Transverse colon (tissue), 4 donors: ENCODE data around the gene RASAL2. TPM values are rescaled to one million over a fixed set of nuclear protein-coding genes. Genes with fewer than 3 reads are reported as not detected.

Experiments used
- DNase-seq: peaks from one replicate; pipeline ENCODE4 v3.0.0-alpha.2; 2019
- H3K27ac ChIP-seq, 4 donors: fragments of 200-600 bp; sonication (generic); 2 replicates each; pipeline ENCODE4 v1.5.1; 2016 to 2018; ENCODE audit warnings: inconsistent platforms in 4 of 4
- H3K27me3 ChIP-seq: fragments of 200-600 bp; sonication (generic); 2 replicates; pipeline ENCODE4 v1.5.1; 2017; ENCODE audit warnings: inconsistent platforms
- H3K36me3 ChIP-seq, 4 donors: fragments of 200-600 bp; sonication (generic); 2 replicates each; pipeline ENCODE4 v1.5.1; 2017 to 2019; ENCODE audit warnings: inconsistent platforms in 4 of 4
- H3K4me1 ChIP-seq, 4 donors: fragments of 200-600 bp; sonication (generic); 2 replicates each; pipeline ENCODE4 v1.5.1; 2017 to 2020; ENCODE audit warnings: inconsistent platforms in 4 of 4
- H3K4me3 ChIP-seq, 4 donors: fragments of 200-600 bp; sonication (generic); 1 replicate in 1 of 4; 2 replicates in 3 of 4; pipeline versions ENCODE4 v1.5.1 to v1.6.1; 2017 to 2019; ENCODE audit warnings: inconsistent platforms in 4 of 4
- H3K9me3 ChIP-seq, 2 donors: fragments of 200-600 bp; sonication (generic); 2 replicates each; pipeline ENCODE4 v1.5.1; 2017 to 2019; ENCODE audit warnings: inconsistent platforms in 2 of 2
- CTCF ChIP-seq, 5 experiments: fragments of 200-600 bp in 3 of 5; fragments of 450-650 bp in 2 of 5; sonication (generic) in 3 of 5; IDR thresholded peaks; 1 replicate in 2 of 5; 2 replicates in 3 of 5; pipeline ENCODE4 v1.5.1; 2016 to 2017; ENCODE audit warnings: antibody characterized with exemption in 5 of 5, inconsistent platforms in 3 of 5, mild to moderate bottlenecking in 2 of 5, moderate library complexity in 1 of 5
- EP300 ChIP-seq: sonication (generic); formaldehyde crosslinking; IDR thresholded peaks from one replicate; pipeline ENCODE4 v1.6.1; 2017; ENCODE audit warnings: antibody characterized with exemption, low read depth
- POLR2A ChIP-seq: fragments of 450-650 bp; IDR thresholded peaks from one replicate; pipeline ENCODE4 v1.6.1; 2016; ENCODE audit warnings: antibody characterized with exemption, mild to moderate bottlenecking, moderate library complexity
- POLR2AphosphoS5 ChIP-seq, 3 donors: sonication (generic); formaldehyde crosslinking; IDR thresholded peaks; one replicate each; pipeline ENCODE4 v1.6.1; 2016; ENCODE audit warnings: antibody characterized with exemption in 3 of 3
- WGBS, 2 donors: methylation state at CpG; one replicate each; pipeline ENCODE4 v1.1.5; 2018; ENCODE audit warnings: low coverage in 1 of 2; 5-methylcytosine and 5-hydroxymethylcytosine counted together
- in situ Hi-C, 4 donors: fragments of 200-750 bp; cut with MboI; loops; one replicate each; pipeline versions ENCODE4 v1.15.0 to v1.15.1; 2017; ENCODE audit warnings: low sequenced_read_pairs in 3 of 4, low pct_ligation_motif_present in 1 of 4, low pct_unique_long_range_greater_than_20kb in 1 of 4
- intact Hi-C: fragments of 100-400 bp; cut with DNase I; formaldehyde crosslinking; loops from one replicate; pipeline ENCODE4 v1.15.1; 2023; ENCODE audit warnings: low total_unique reads
- total RNA-seq, 4 donors: library from RNA; depleted of rRNA; stranded (reverse); fragments of >200 nt; gene quantifications; one replicate each; pipeline ENCODE4 v1.1.0, GENCODE V29; 2016

RASAL2 gene
- total RNA-seq, result 10 to 100 TPM; 13.1 to 26.1 (median 19.8) TPM

GRCh38 chr1:178093951-178094738 lies at the start of gene RASAL2:
TSS of gene RASAL2 (plus strand) at chr1:178094104. CDS start at chr1:178094493, 389 bp downstream.
- in situ Hi-C loops, result no loop called here
- Histone ChIP-seq H3K9me3 (no peaks in the 10 kb centered on the region), H3K4me3 (peak within 1 kb of the TSS; percentile 80 to 95 (median 88)), H3K27me3 (no peaks in the 10 kb centered on the region), H3K4me1 (peaks cover 10 to 44% (median 26%) of the 10 kb centered on the region in 4 donors), H3K27ac (peak within 1 kb of the TSS; percentile 91 to 96 (median 94)), H3K36me3 (no peaks in the 10 kb centered on the region)
- intact Hi-C loops, result loop anchor here (5.0 kb wide), 1 partner anchor 62 kb away; no protein-coding TSS in a partner anchor
- WGBS, 2 donors, result 0 to 4% methylated on average over 25 to 47 of the region's 82 CpGs
- peak; percentile 66 for DNase-seq
- TF ChIP-seq POLR2AphosphoS5 (IDR thresholded peaks at IDR 0.05), result peak in 2 of 3 donors; percentile 32 to 39
- peak; percentile 44 for TF ChIP-seq POLR2A
- no peak for TF ChIP-seq EP300
- peak in 2 of 5 experiments; percentile 4 to 39 for TF ChIP-seq CTCF (IDR thresholded peaks at IDR 0.05)

- Histone ChIP-seq H3K9me3 (no peaks in the 10 kb centered on the region), H3K27me3 (no peaks in the 10 kb centered on the region), H3K36me3 (no peaks in the 10 kb centered on the region), H3K4me1 (peaks cover 0 to 4% (median 0%) of the 10 kb centered on the region in 4 donors), H3K27ac (no peak overlapping the region), H3K4me3 (no peak overlapping the region)
- TF ChIP-seq POLR2A (no peak), CTCF (IDR thresholded peaks at IDR 0.05) (no peak), POLR2AphosphoS5 (IDR thresholded peaks at IDR 0.05) (no peak), EP300 (no peak)
- in situ Hi-C loops, result loop anchor here in 2 of 4 donors (25.0 kb wide), 1 partner anchor 241 kb away; no protein-coding TSS in a partner anchor
- 7 to 62% methylated on average over 1 of the region's 1 CpG for WGBS, 2 donors
- DNase-seq, result no peak
- intact Hi-C loops, result no loop called here
These were observed 47.2 kb upstream of the RASAL2 start for GRCh38 chr1:178046591-178047270.

- no peak overlapping the region for H3K27ac ChIP-seq
- in situ Hi-C loops (loop anchor here in 2 of 4 donors (25.0 kb wide), 1 partner anchor 240 kb away; no protein-coding TSS in a partner anchor), intact Hi-C loops (no loop called here)
- H3K9me3 ChIP-seq, result no peaks in the 10 kb centered on the region
- H3K4me3 ChIP-seq, result no peak overlapping the region
- TF ChIP-seq POLR2A (no peak), POLR2AphosphoS5 (IDR thresholded peaks at IDR 0.05) (no peak), EP300 (no peak), CTCF (IDR thresholded peaks at IDR 0.05) (no peak)
- H3K27me3 ChIP-seq, result no peaks in the 10 kb centered on the region
- WGBS, 2 donors, result 68 to 70% methylated on average over 2 of the region's 2 CpGs
- DNase-seq, result no peak
- H3K36me3 ChIP-seq, result no peaks in the 10 kb centered on the region
- peaks cover 0 to 9% (median 5%) of the 10 kb centered on the region in 4 donors for H3K4me1 ChIP-seq
These were observed 46.4 kb upstream of the RASAL2 start for GRCh38 chr1:178047403-178048093.

- in situ Hi-C loops (loop anchor here in 2 of 4 donors (25.0 kb wide), 1 partner anchor 239 kb away; no protein-coding TSS in a partner anchor), intact Hi-C loops (no loop called here)
- peaks cover 0 to 12% (median 6%) of the 10 kb centered on the region in 4 donors for H3K4me1 ChIP-seq
- TF ChIP-seq POLR2AphosphoS5 (IDR thresholded peaks at IDR 0.05), result no peak
- TF ChIP-seq CTCF (IDR thresholded peaks at IDR 0.05), result no peak
- TF ChIP-seq EP300, result no peak
- TF ChIP-seq POLR2A, result no peak
- H3K9me3 ChIP-seq, result no peaks in the 10 kb centered on the region
- H3K36me3 ChIP-seq, result no peaks in the 10 kb centered on the region
- H3K27ac ChIP-seq, result no peak overlapping the region
- whole genome bisulfite sequencing, 2 donors, result 56 to 97% methylated on average over 1 of the region's 1 CpG
- DNase-seq, result no peak
- H3K27me3 ChIP-seq, result no peaks in the 10 kb centered on the region
- no peak overlapping the region for H3K4me3 ChIP-seq
These were observed 45.5 kb upstream of the RASAL2 start for GRCh38 chr1:178048426-178048825.
